NOMO-1 treated with DMSO at 0.1 percent for 48 hours (cell line): ENCODE measurements around the gene SMC1A.
A peak's percentile ranks its signal among the peaks of the same experiment; 100 is the strongest.
"Not testable (repeated sequence)": the region's sequence is repeated elsewhere in the genome, so short reads cannot be mapped to it uniquely, and the experiment has no call there.

Experiments
- DNase-seq: peaks from one replicate; lab custom pipeline; 2025; ENCODE audit not compliant: unreplicated experiment; lab: John Stamatoyannopoulos, UW

Gene SMC1A

DNA sequence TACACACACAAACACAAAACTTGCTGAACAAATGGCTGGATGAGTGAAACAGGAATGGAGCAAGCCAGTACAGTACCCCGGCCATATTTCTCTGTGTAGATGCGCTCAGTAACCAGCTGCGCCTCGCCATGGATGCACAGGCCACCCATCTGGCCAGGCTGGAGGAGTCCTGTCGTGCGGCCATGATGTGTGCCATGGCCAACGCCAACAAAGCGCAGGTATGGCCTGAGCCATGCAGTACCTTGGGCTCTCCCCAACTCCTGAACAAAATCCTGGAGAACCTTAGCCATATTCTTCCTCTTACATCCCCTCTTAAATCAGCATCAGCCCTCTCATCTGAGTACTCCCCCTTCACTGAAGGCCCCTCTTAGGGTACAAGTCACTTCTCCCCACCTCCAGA is 7.3 kb upstream of the SMC1A start:
- no peak for DNase-seq

DNA sequence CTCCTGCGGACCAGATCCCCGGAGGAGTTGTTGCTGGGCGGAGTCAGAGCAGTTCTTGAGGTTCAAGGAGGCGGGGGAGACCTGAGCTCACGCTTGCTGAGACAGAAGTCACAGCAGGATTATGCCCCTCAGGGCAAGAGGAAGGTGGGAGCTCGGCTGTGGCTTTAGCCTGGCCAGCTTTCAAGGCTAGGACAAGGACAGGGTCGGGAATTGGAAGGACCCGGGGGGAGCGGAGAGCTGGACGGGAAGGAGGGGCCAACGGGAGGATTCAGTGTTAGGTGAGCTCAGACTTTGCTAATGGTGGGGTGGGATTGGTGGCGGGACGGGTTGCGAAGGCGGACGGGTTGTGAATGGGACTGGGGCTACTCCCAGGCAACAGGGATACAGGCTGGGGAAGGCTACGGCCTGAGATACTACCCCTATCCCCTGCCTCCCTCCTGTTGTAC is 430 bp upstream of the SMC1A start, which contains the start of gene RIBC1:
Gene RIBC1, plus strand, starts transcription at position 13 of the 446 bp plus-strand sequence. CDS start 3,404 bp downstream, outside the sequence.
- no peak for DNase-seq

DNA sequence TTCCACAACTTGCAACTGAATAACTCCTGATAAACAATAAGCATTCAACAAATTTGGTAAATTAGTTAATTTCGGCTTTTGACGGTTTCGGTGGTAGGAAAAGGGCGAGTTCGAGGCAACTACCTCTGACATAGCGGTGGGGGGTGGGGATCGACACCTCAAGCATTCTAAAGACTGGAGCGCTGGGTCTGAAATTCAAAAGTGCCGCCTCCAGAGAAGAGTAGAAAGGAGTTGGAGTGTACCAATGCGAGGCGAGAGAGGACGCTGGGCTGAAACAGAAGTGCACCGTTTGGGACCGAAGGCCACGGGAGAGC is 725 bp downstream of the SMC1A start:
- DNase-seq: no peak

DNA sequence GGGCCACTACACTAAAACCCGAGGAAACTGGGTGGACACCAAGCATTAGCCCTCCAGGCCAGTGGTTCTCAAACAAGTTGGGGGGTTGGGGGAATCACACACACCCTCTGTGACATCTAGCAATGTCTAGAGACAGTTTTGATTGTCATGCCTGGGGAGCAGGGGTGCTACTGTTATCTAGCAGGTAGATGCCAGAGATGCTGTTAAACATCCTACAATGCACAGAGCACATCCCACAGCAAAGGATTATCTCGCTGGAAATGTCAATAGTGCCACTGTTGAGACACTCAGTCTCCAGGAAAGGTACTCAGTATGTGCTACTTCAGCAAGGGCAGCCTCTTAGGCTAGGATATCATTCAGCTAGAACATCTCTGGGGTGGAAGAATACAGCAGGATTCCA is 1.3 kb downstream of the SMC1A start:
- DNase-seq: no peak

DNA sequence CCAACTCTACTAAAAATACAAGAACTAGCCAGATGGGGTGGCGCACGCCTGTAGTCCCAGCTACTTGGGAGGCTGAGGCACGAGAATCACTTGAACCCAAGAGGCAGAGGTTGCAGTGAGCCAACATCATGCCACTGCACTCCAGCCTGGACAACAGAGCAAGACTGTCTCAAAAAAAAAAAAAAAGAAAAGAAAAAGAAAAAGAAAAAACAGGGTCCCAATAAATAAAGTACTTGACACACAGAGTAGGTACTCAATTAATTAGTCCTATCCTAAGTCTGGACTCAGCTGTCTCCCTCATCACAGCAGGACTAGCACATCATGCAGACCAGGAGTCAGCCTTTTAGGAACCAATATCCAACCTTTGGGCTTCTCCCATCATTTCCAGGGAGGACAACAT is 2.1 kb downstream of the SMC1A start:
- DNase-seq: not testable (repeated sequence)

DNA sequence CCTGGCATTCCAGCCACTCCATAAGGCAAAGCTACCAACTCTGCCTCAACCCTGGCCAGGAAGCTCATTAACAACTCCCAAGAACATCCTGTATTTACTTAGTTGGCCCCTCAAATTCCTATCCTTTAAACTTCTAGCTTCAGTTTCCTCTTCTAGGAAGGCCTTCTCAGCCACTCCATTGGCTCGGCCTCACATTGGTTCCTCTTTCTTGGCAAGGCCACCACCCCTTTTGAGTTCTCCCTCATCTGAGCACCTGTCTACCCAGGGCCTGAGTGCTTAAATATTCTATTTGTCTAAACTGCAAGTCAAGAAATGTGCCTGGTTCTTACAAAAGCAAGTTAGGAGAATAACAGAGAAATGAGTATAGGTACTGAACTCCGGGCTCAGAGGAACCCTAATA is 10.0 kb downstream of the SMC1A start:
- DNase-seq: peak; percentile 35

DNA sequence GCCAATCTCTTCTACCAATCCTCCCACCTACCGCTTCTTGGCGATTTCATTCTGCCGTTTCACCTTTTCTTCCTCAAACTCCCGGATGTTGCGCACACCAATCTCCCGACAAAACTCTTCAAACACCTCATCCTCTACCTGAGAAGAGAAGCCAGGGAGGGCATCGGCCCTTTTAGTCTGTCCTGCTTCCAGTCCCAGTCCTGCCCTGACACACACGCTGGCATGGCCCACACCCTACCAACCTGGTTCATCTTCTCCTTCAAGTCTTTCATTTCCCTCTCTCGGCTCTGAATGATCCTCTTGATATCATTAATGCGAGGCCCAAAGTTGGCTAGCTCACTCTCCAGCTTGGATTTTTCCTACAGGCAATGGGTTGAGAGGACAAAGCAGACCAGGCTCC is 18.9 kb downstream of the SMC1A start:
- no peak for DNase-seq

DNA sequence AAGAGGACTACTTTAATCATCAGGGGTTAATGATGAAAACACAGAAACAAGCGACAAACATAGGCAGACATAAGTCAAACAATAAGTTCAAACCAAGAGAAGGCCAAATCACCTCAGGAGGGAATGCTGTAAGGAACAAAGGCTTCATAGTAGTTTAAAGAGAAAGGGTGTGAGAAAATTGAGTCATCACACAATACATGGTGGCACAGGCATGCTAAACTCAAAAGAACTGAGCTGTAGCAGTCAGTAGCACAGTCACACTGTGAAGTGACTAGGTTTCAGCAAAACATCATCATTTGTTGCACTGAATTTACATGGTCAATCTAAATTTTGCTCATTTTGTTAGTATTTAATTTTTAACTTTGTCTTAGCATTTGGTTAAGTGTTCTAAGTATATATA is 24.2 kb downstream of the SMC1A start:
- DNase-seq: no peak

DNA sequence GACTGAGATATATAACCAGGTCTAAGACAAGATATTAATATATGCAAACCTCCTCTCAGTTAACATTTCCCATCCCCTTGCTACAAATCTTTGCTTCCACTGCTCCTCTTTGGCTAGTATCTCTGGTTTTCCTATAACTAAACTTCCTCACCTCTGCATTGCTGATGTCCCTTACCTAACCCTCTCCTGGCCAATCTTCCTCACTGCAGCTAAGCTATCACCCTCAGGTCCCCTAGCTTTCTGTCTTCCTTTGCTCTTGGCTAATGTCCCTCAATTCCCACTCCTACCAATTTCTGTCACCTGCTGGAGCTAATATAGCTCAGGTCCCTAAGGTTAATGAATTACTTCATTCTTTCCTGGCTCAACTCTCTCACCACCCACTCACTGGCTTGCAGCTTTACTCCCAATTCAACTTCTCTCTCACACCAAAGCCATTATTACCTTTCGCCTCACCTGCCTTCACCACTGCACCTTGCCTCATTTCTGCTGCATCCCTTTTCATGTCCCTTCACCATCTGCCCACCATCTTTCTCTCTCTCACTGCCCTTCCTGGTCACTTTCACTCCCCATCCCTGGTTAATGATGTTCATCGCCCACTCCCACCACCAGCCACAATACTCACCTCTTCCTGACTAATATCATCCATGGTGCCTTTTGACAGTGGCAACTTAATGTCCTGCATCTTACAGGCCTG is 26.7 kb downstream of the SMC1A start:
- no peak for DNase-seq

DNA sequence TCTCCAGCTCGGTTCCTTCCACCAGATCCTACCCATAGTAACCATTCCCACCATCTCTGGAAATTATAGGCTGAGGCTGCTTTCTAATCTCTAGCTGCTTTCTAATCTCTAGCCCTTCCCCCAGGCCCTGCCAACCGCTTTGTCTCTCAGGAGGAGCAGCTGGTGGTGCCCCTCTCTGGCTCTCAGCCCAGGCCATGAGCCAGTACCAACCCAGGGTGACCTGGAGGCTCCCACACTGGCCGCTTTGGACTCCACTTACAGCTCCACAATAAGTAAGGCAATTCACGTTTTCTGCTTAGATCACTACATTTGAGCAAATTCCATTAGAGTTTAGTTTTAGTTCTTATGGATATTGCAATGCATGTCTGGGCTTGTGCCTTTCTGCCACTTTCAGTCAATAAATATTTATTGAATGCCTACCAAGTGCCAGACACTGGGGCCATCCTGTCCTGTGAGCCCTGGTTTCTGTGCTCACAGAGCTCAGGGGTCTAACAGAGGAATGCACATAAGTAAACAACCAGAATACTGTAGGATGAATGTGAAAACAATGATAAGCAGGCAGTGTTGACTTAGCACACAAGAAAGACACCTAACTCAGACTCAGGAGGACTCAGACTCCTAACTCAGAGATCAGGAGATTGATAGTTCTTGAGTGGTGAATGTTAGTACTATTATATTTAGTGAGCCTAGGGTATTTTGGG is 38.9 kb downstream of the SMC1A start:
- no peak for DNase-seq

DNA sequence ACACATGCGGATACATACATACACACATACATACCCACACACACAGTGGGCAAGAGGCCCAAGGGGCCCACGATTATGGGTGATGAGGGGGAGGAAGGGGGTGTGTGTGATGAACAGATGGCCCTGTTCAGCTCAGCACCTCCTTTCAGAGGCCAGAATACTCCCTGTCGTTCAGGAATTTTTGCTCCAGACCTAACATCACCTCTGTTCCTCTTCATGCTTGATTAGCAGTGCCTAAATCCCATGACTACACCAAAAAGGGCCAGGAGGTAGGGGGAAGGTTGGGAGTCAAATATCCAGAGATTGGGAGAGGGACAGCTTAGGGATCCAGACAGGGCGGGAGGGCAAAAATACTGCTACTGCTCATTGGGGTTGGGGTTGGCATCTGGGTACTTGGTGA is 42.7 kb downstream of the SMC1A start:
- no peak for DNase-seq

DNA sequence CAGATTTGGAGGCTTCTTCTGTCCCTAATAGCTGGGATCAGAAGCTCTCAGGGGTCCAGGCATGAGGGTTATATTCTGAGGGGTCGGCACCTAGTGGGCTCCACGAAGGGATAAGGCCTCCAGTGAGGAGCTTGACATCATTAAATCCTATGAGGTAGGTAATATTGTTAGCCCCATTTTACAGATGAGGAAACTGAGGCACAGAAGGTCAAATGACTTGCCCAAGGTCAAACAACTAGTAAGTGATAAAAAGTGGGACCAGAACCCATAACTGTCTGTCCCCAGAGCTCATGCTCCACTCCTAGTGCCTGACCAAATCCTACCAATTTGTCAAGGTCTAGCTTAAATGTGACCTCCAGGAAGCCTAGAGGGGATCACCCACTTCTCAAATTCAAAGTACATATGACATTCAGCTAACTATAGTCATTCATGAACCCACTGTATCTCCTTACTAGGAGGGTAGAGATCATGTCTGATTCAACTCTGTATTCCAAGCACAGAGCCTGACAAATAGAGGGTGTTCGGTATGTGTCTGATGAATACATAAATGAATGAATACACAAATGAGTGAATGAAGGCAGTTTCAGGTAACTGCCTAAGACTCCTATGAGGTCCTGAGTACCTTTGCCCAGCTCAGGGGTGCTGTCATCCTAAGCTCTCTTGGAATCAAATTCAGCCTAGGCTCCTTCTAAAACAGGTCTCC is 43.3 kb downstream of the SMC1A start:
- no peak for DNase-seq

DNA sequence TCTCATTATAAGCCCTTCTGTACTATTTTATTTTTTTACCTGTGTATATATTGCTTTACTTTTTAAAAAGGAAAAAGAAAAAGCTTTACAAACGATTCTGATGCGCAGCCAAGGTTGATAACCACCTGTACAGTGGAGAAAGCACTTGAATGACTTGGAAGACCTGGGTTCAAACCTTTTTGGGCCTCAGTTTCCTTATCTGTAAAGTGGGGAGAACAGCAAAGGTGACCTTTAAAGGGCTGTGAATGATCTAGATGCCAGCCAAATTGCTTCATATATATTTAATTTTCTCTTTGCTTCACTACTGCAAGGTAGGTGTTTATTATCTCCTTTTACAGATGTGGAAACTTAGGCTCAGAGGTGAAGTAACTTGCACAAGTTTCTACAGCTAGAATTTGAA is 45.0 kb downstream of the SMC1A start:
- DNase-seq: no peak

DNA sequence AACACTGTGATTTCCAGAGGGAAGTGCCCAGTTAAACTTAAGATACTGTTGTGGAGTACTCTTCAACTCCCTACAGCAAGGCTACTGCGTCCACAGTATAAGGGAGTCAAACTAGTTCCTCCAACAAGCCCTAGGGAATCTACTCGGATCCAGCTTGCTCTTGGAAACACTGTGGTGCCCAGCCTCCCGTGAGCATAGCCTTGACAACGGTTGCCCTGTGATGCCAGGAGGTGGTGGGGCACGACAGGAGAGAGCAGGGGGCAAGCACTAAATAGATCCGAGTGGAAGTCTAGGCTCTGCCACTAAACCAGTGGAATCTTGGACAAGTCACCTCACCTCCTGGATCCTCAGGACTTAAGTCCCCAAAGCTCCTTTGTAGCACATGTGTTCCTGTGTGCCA is 45.6 kb downstream of the SMC1A start:
- DNase-seq: no peak

DNA sequence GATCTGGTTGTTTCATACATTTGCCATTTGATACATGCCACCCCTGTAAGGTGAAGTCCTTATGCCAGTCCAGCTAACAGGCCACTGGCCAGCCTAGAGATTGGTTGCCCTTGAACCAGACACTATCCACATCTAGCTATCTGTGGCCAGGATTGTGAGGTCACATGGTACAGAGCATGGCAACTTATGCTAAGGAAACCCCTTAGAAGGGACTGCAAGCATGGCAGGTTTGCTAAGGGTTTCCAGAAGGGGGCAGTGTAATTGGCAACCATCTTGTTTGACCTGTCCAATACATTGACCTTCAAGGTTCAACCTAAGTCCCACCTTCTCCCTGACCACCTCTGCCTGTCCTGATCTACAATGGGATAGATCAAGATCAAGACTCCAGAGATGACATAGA is 47.5 kb downstream of the SMC1A start:
- DNase-seq: no peak

DNA sequence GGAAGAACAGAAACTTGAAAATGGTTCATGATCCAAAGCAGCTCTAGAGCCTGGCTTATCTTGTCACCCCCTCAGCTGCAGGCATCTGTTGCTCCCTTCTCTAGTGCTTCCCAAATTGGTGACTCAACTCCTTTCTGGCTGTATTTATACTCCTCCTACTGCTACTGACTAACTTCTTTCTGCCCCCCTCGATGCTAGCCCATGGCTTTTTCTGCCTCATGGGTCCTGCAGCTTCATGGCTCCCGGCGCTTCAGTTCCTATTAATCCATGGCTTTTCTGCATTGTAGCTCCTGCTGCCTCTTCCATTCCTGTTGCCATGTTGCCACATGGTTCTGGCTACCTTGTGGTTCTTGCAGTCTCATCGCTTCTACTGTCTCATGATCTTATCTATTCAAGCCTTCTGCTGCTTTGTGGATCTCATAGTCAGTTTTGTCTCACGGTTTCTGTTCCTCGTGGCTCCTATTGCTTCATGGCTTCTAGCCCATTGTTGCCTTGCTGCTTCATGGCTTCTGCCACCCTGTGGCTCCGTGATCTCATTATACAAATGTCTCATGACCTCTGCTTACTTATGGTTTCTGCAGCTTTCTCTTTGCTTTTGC is 48.1 kb downstream of the SMC1A start:
- DNase-seq: peak; percentile 89

DNA sequence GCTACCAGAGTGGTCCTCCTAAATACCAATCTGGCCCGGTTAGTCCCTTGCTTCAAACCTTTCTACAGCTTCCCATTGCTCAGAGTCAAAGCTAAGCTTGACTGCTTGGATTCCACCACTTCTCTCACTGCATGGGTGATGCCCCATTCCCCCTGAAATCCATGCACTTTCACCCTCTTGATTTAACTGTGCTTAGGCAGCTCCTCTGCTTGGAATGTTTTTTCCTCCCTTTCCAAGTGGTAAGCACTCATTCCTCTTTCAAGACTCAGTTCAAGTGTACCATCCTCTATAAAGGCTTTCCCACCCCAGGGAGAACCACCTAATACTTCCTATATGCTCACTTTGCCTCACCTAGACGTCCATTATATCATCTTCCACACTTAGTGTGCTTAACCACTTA is 49.1 kb downstream of the SMC1A start:
- no peak for DNase-seq

DNA sequence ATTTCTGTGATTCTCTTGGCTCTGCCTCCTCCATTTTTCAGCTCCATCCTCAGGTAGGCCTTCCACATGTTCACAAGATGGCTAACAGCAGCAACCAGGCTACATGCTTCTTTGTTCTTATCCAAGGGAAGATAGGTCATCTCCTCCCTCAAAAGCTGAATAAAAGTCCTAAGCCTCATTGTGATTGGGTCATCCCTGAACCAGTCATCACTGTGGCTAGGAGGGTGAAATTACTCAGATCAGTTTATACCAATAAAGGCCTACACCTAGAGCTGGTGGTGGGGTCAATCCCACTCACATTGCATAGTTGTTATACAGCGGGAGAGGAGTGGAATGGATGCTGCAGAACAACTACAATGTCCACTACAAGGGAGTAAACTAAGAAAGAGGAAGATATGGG is 56.0 kb downstream of the SMC1A start:
- not testable (repeated sequence) for DNase-seq

DNA sequence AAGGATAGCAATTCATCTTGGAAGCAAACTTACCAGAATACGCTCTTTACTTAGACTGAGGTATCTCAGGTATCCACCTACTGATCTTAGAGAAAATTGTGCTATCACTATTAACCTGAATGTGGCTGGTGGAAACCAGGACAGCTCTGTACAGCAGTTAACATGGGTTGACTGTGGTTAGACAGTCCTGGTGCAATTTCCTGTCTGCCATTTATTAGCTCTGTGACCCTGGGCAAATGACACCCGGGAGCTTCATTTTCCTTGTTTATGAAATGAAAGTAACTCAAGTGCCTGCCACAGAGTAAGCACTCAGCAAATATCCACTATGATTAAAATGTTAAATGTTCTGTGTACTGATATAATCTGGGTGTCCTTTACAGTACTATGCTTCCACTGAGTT is 60.0 kb downstream of the SMC1A start:
- DNase-seq: peak; percentile 91

DNA sequence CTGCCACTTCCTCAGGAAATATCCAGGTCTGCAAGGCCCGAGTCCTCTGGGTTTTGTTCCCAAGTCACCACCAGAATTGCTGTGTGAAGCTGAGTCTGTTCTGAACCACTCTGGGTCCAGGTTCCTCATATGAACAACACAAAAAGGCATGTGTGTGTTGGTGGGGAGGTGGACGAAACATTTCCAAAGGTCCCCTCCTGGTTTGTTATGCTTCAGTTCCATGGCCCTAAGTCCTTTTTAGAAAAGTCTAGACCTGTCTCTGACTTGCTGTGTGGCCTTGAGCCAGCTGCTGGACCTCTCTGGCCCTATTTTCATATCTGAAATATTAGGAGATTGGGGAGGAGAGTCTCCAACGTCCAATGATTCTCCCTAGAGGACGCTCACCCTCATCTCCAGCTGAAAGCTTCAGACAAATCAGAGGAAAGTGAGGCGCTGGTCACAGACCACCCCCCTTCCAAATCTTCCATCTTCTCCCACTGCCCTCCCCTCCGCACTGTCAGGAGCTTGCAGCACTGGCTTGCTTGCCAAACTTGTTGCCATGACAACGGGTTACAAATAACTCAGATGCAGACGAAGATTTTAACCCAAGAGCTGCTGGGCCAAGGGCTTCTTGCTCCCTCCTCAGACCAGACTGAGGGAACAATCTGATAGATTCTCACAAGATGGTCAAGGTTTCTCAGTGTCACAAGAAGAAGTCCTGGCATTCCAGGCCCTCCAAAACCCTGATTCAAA is 64.5 kb downstream of the SMC1A start:
- peak; percentile 21 for DNase-seq

DNA sequence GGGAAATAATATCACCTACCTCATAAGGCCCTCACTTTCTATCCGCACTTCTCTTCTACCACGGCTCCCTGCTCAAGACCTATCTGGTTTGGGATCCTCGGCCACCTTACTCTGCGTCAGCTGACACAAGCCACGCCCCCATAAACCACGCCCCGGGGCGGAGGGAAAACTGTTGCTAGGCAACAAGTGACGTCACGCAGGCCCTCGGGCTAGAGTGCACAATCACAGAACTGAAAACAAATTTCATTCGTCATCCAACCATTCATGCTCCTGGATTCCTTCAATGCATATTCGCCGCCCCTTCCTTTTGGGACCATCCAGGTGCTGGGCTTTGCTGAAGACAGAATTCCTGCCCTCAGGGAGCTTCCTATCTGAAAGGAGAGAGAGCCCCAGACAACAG is 66.3 kb downstream of the SMC1A start:
- no peak for DNase-seq
